Prostate gland (tissue), 2 donors: ENCODE data around the gene JAKMIP1. TPM values are rescaled to one million over a fixed set of nuclear protein-coding genes. Genes with fewer than 3 reads are reported as not detected.

Source experiments
- DNase-seq: peaks from one replicate; pipeline ENCODE4 v3.0.0-alpha.2; 2019; ENCODE audit warnings: low spot score
- H3K27ac ChIP-seq, 2 donors: fragments of 200-600 bp; sonication (generic); 2 replicates each; pipeline ENCODE4 v1.5.1; 2017 to 2019
- H3K27me3 ChIP-seq: fragments of 200-600 bp; sonication (generic); replicated peaks from 2 replicates; pipeline ENCODE4 v1.5.1; 2019; ENCODE audit not compliant: insufficient read depth
- H3K36me3 ChIP-seq, 2 donors: fragments of 200-600 bp; sonication (generic); 1 replicate in 1 of 2; 2 replicates in 1 of 2; pipeline versions ENCODE4 v1.5.1 to v1.8.1; 2017 to 2019
- H3K4me1 ChIP-seq: fragments of 200-600 bp; sonication (generic); replicated peaks from 2 replicates; pipeline ENCODE4 v1.5.1; 2019
- H3K4me3 ChIP-seq, 2 donors: fragments of 200-600 bp; sonication (generic); 2 replicates each; pipeline ENCODE4 v1.5.1; 2017 to 2019
- H3K9me3 ChIP-seq: fragments of 200-600 bp; sonication (generic); 2 replicates; pipeline ENCODE4 v1.5.1; 2017
- POLR2A ChIP-seq: fragments of 450-650 bp; IDR thresholded peaks from one replicate; pipeline ENCODE4 v1.6.1; 2016; ENCODE audit warnings: antibody characterized with exemption, mild to moderate bottlenecking
- POLR2AphosphoS5 ChIP-seq: sonication (generic); formaldehyde crosslinking; IDR thresholded peaks from one replicate; pipeline ENCODE4 v1.6.1; 2017; ENCODE audit warnings: antibody characterized with exemption
- WGBS: methylation state at CpG from one replicate; pipeline ENCODE4 v1.1.5; 2018; 5-methylcytosine and 5-hydroxymethylcytosine counted together
- intact Hi-C: fragments of 100-400 bp; cut with DNase I; formaldehyde crosslinking; loops from one replicate; pipeline ENCODE4 v1.14.2; 2022
- total RNA-seq, 2 donors: library from RNA; depleted of rRNA; stranded (reverse); fragments of >200 nt; gene quantifications; one replicate each; pipeline ENCODE4 v1.1.0, GENCODE V29; 2016
- TF ChIP-seq, protein P1 (sequence below), 4 experiments: fragments of 200-600 bp in 2 of 4; fragments of 450-650 bp in 2 of 4; sonication (generic) in 2 of 4; IDR thresholded peaks; 1 replicate in 3 of 4; 2 replicates in 1 of 4; pipeline ENCODE4 v1.5.1; 2016 to 2019; ENCODE audit warnings: antibody characterized with exemption in 4 of 4, mild to moderate bottlenecking in 2 of 4, moderate library complexity in 2 of 4

Gene JAKMIP1
- total RNA-seq, 2 donors from 2014 or later = 22.4 to 29.1 TPM

DNA sequence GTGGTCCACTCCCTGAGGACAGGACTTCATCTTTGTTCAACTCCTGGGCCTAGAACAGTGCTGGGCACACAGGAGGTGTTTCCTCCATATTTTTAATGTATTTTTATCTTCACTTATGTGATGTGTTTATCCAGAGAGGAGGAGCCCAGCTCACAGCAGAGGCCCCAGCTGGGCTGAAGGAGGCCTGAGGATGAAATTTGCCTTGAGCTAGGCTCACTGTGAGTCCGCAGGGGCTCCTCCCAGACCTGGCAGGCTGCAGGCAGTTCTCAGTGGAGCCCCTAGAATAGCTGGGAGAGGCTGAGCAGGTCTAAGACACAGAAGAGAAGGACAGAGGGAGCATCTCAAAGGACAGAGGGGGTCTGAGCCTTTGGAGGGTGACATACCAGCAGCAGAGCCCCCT lies 208.9 kb downstream of the JAKMIP1 start:
- no peak for DNase-seq
- no peak for TF ChIP-seq POLR2AphosphoS5
- TF ChIP-seq, protein P1, sequence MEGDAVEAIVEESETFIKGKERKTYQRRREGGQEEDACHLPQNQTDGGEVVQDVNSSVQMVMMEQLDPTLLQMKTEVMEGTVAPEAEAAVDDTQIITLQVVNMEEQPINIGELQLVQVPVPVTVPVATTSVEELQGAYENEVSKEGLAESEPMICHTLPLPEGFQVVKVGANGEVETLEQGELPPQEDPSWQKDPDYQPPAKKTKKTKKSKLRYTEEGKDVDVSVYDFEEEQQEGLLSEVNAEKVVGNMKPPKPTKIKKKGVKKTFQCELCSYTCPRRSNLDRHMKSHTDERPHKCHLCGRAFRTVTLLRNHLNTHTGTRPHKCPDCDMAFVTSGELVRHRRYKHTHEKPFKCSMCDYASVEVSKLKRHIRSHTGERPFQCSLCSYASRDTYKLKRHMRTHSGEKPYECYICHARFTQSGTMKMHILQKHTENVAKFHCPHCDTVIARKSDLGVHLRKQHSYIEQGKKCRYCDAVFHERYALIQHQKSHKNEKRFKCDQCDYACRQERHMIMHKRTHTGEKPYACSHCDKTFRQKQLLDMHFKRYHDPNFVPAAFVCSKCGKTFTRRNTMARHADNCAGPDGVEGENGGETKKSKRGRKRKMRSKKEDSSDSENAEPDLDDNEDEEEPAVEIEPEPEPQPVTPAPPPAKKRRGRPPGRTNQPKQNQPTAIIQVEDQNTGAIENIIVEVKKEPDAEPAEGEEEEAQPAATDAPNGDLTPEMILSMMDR (IDR thresholded peaks at IDR 0.05) = no peak
- no peak for TF ChIP-seq POLR2A
- WGBS = 60% methylated on average over 1 of the region's 1 CpG
- intact Hi-C loops = no loop called here
- Histone ChIP-seq H3K27ac (no peak overlapping the region), H3K4me1 (no peaks in the 10 kb centered on the region), H3K27me3 (peaks cover 3% of the 10 kb centered on the region), H3K4me3 (no peak overlapping the region), H3K9me3 (no peaks in the 10 kb centered on the region), H3K36me3 (no peaks in the 10 kb centered on the region)

DNA sequence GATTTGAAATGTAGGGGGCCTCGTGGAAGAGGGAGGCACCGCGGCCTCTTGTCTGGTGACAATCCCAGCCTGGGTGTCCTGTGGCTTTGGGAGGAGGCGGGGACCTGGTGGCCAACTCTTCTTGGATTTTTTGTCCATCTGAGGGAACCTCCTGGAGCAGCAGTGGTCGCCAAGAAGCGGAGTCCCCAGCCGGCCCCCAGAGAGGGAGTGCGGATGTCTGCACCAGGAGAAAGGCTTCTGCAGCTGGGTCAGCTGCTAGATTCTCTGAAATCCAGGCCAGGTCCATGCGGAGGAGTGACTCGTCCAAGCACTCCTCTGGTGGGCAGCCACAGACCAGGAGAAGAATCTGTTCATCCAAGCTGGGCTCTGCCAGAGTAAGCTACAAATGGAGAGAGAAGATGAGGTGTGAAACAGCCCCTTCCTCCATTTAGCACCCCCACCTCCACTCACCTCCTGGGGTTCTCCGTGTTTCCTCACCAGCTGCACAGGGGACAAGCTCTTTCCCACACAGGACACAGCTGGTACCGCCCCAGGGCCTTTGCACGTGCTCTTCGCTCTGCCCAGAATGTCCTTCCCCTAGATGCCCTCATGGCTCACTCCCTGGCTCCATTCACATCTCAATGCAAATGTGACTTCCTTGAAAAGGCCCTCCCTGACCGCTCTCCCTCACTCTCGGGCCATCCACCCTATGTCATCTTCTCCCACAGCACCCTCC lies 209.7 kb downstream of the JAKMIP1 start:
- no peak for TF ChIP-seq POLR2AphosphoS5
- TF ChIP-seq POLR2A = no peak
- TF ChIP-seq, protein P1 (IDR thresholded peaks at IDR 0.05) = no peak
- intact Hi-C loops = no loop called here
- H3K9me3 ChIP-seq = no peaks in the 10 kb centered on the region
- no peak overlapping the region for H3K27ac ChIP-seq
- DNase-seq = no peak
- no peaks in the 10 kb centered on the region for H3K4me1 ChIP-seq
- 90% methylated on average over 16 of the region's 16 CpGs for WGBS
- H3K27me3 ChIP-seq = peaks cover 3% of the 10 kb centered on the region
- no peak overlapping the region for H3K4me3 ChIP-seq
- H3K36me3 ChIP-seq = no peaks in the 10 kb centered on the region

DNA sequence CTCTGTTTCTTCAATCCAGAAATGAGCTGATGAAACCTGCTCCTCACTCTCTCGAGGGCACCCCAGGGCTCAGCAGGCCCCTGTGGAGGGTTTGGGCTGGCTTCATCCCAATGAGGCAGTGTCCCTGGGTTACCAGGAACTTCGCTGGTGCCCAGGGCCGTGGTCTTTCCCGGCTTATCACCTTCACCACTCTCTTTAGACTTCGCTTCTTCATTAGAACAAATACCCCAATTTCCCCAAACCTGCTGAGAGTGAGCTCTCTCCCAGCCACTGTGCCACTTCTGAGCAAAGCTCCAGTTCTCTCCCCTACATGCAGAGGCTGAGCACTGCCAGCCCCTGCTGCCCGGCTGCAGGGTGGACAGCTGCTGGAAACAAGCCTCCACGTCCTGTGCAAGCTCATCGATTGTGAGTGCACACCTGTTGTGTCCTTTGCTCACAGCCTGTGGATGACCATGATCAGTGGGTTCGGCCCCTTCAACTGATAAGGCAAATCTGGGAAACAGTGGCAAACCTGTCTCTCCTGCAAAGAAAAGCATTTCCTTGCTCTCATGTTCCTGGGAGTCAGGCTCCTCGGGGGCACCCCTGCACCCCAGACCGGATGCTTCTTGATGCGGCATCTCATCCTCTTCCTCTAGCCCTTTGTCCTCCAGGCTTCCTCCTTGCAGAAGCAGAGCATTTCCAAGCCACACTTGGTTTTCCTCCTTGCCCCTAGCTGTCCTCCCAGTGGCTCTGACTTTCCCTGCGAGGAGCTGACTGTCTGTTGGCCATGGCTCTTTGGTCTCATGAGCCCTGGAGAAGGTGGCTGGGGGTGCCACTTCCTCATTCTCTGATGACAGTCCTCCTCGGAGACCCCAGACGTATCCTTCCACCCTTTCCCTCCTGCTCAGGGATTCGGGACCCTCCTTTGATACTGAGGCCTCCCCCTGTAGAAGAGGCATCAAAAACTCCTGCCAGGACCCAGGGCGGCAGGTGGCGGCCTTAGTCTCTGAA lies 210.8 kb downstream of the JAKMIP1 start:
- no peaks in the 10 kb centered on the region for H3K4me1 ChIP-seq
- peaks cover 3% of the 10 kb centered on the region for H3K27me3 ChIP-seq
- no peaks in the 10 kb centered on the region for H3K9me3 ChIP-seq
- no peak overlapping the region for H3K27ac ChIP-seq
- no peak overlapping the region for H3K4me3 ChIP-seq
- WGBS = 83% methylated on average over 17 of the region's 18 CpGs
- no peaks in the 10 kb centered on the region for H3K36me3 ChIP-seq
- intact Hi-C loops = no loop called here
- DNase-seq = no peak
- TF ChIP-seq, protein P1 (IDR thresholded peaks at IDR 0.05) = no peak
- TF ChIP-seq POLR2A (no peak), POLR2AphosphoS5 (no peak)

DNA sequence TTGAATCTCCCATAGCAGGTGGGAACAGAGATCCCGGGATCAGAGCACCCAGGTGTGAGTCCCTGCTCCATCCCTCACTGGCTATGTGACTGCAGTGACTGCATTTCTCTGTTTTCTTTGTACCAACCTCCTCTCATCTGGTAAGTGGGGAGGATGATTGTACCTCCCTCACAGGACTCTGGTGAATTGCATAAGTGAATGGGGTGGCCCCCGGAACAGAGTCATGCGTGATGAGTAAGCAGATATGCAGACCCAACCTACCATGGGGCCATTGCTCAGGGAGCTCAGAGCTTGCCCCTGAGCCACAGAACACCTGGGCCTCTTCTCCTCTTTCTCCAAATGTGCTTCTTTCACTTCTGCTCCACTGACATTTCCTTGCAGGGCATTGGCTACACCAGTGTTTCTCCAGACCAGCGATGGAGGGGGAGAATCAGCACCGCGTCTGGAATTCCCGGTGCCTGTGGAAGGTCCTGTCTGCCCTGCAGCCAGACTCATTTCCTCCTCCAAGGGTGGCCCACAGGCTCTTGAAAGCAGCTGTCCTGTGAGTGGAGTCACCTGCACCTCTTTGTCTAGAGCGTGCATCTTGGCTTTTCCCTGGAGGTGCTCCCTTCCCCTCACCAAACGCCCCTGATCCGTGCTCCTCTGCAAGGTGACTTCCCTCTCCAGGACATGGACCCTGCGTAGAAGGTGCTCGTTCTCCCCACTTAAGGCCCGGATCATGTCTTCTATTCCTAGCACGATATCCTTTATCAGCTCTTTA lies 212.1 kb downstream of the JAKMIP1 start:
- Histone ChIP-seq H3K27ac (no peak overlapping the region), H3K27me3 (peaks cover 3% of the 10 kb centered on the region), H3K36me3 (no peaks in the 10 kb centered on the region), H3K9me3 (no peaks in the 10 kb centered on the region), H3K4me3 (no peak overlapping the region), H3K4me1 (no peaks in the 10 kb centered on the region)
- intact Hi-C loops = no loop called here
- WGBS = 85% methylated on average over 14 of the region's 14 CpGs
- DNase-seq = no peak
- TF ChIP-seq POLR2AphosphoS5 = no peak
- TF ChIP-seq, protein P1 (IDR thresholded peaks at IDR 0.05) = no peak
- no peak for TF ChIP-seq POLR2A
